ENCODE measurements around the gene MYOF. TPM values are rescaled to one million over a fixed set of nuclear protein-coding genes. Genes with fewer than 3 reads are reported as not detected.

The MYOF gene
- total and polyA plus RNA-seq, 2 of the 8 experiments (the other 6 are each of a cell fraction or from before 2014, with no cell fraction given): 0.98 to 2.3 TPM

DNA sequence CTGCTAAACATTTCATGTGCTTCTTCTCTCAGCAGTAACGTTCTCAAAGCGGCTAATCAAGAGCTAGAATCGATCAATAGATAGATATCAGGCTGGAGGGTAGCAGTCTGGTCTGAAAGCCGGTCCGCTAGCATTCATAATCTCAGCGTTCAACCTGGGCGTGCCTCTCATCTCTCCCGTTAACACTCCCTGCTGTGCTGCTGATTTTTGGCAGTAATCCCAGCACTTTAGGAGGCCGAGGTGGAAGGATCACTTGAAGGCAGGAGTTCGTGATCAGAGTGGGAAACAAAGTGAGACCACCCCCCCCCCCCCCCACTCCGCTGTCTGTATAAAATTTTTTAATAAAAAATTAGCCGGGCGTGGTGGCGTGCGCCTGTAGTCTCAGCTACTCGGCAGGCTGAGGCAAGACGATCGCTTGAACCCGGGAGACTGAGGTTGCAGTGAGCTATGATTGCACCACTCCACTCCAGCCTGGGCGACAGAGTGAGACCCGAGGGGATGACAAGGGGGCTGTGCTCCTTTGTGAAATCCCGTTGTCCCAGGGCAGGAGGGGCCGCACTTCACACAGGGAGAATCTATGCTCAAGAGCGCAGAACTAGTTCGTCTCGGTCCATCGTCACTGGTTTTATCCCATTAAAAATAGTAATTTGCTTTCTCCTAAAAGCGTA is 13.7 kb upstream of the MYOF start:
- Histone ChIP-seq H2BK20ac (ENCODE audit: low read length) (no peak overlapping the region), H3K23ac (ENCODE audit: insufficient read length) (no peak overlapping the region), H2AFZ (ENCODE audit: low read length) (peak overlapping the region; percentile 92; the same call in 1 of the 2 replicates), H3K4ac (replicated peaks; ENCODE audit: insufficient read length, low read depth, low read length) (no peak overlapping the region), H3K36me3 (ENCODE audit: control insufficient read depth in 2 of 4, insufficient read depth in 4 of 4, low read length in 3 of 4) (peaks cover 0 to 7% (median 0%) of the 10 kb centered on the region in 4 experiments; a peak in 1 of 8 replicates), H3K56ac (replicated peaks; ENCODE audit: insufficient read length, low read depth, low read length) (no peak overlapping the region), H3K4me1 (replicated peaks in 1 of 4; ENCODE audit: control insufficient read depth in 3 of 4, insufficient read depth in 4 of 4, low read length in 3 of 4) (no peaks in the 10 kb centered on the region; a peak in 1 of 7 replicates), H3K9ac (replicated peaks in 1 of 4; ENCODE audit: extremely low read depth in 1 of 4, low read depth in 3 of 4, low read length in 3 of 4) (peak overlapping the region in 3 of 4 experiments; percentile 31 to 64 (median 44); a peak in 3 of 7 replicates), H2BK5ac (ENCODE audit: low read depth, low read length) (no peak overlapping the region), H3K27ac (ENCODE audit: low read depth, low read length) (no peak overlapping the region), H3K9me3 (ENCODE audit: insufficient read depth in 2 of 2, low read depth in 1 of 2, low read length in 1 of 2) (no peaks in the 10 kb centered on the region), H3K4me2 (ENCODE audit: insufficient read depth in 1 of 2, low read depth in 2 of 2, low read length in 2 of 2) (peak overlapping the region; percentile 91 to 95), H3K18ac (ENCODE audit: extremely low read depth, low read length) (0 out of 2 replicates have a peak overlapping the region, but pooled peaks have one; percentile 4), H3K79me2 (ENCODE audit: control insufficient read depth in 1 of 2, insufficient read depth in 2 of 2, low read length in 2 of 2) (peaks cover 0 to 13% of the 10 kb centered on the region in 2 experiments; a peak in 1 of 4 replicates), H3K79me1 (ENCODE audit: low read depth, low read length) (no peaks in the 10 kb centered on the region), H3K14ac (ENCODE audit: insufficient read length) (no peak overlapping the region), H4K20me1 (replicated peaks in 1 of 2; ENCODE audit: control insufficient read depth in 1 of 2, insufficient read depth in 2 of 2, low read length in 2 of 2) (no peaks in the 10 kb centered on the region), H2BK15ac (ENCODE audit: low read length) (no peak overlapping the region), H3K23me2 (ENCODE audit: low read depth, low read length) (peaks cover 9% of the 10 kb centered on the region; the same call in 1 of the 2 replicates), H2BK120ac (replicated peaks; ENCODE audit: low read depth, low read length) (no peak overlapping the region), H2BK12ac (ENCODE audit: low read depth, low read length) (no peak overlapping the region), H3K27me3 (replicated peaks in 1 of 4; ENCODE audit: control insufficient read depth in 3 of 4, extremely low read depth in 1 of 4, insufficient read depth in 3 of 4, low read length in 3 of 4) (peaks cover 0 to 2% (median 0%) of the 10 kb centered on the region in 4 experiments; a peak in 2 of 7 replicates), H3K4me3 (ENCODE audit: extremely low read depth in 1 of 4, insufficient read depth in 2 of 4, low read depth in 3 of 4, low read length in 4 of 4) (peak overlapping the region; percentile 73 to 79 (median 77)), H4K5ac (ENCODE audit: insufficient read length, low read depth, low read length) (no peak overlapping the region), H4K8ac (ENCODE audit: extremely low read depth, insufficient read depth, low read length) (no peak overlapping the region), H2AK5ac (ENCODE audit: low read depth, low read length) (no peak overlapping the region), H4K91ac (replicated peaks; ENCODE audit: insufficient read length, low read length) (no peak overlapping the region)
- no peak for DNase-seq (ENCODE audit: low read depth in 1 of 2, low spot score in 2 of 2)
- WGBS, 2 experiments (ENCODE audit: extremely low coverage in 1 of 2, insufficient coverage in 1 of 2, insufficient read length in 1 of 2, insufficient replicate concordance in 2 of 2, low coverage in 1 of 2, low lambda C conversion rate in 2 of 2, missing lambda C conversion rate in 1 of 2): 7% methylated on average over 28 of the region's 28 CpGs; no CpG with 5 or more reads in 1 of the 2 experiments
- ChIA-PET CTCF (ENCODE audit: partially characterized antibody) (interaction anchor here (0.6 to 3.0 kb wide), 14 partner anchors 8 to 436 kb away, joined by 3 to 24 read pairs (median 3); partner anchors contain the start of gene MYOF), POLR2A (ENCODE audit: partially characterized antibody) (interaction anchor here (0.7 to 1.2 kb wide), 3 partner anchors 13 to 30 kb away, joined by 4 read pairs; no protein-coding TSS in a partner anchor)
- FAIRE-seq: no peak
- TF ChIP-seq SP4 (IDR thresholded peaks at IDR 0.05; ENCODE audit: low read length): no peak
- TF ChIP-seq PHF8 (conservative IDR thresholded peaks at IDR 0.05; ENCODE audit: low read depth, low read length): no peak
- no peak for TF ChIP-seq CBX5 (IDR thresholded peaks at IDR 0.05; ENCODE audit: low read depth, low read length)
- no peak for TF ChIP-seq SUZ12 (IDR thresholded peaks at IDR 0.05; ENCODE audit: low read length)
- TF ChIP-seq SP1 (IDR thresholded peaks at IDR 0.05; ENCODE audit: low read depth, low read length): no peak
- TF ChIP-seq SAP30 (IDR thresholded peaks at IDR 0.05; ENCODE audit: insufficient read depth, insufficient replicate concordance, low read length): peak; percentile 33
- no peak for TF ChIP-seq TAF1 (IDR thresholded peaks at IDR 0.05; ENCODE audit: low read depth, low read length)
- TF ChIP-seq GABPA (IDR thresholded peaks at IDR 0.05; ENCODE audit: borderline replicate concordance, insufficient read depth, low read length): no peak
- TF ChIP-seq JUN (IDR thresholded peaks at IDR 0.05; ENCODE audit: low read depth, low read length): no peak
- no peak for TF ChIP-seq SP2 (IDR thresholded peaks at IDR 0.05; ENCODE audit: low read length)
- TF ChIP-seq NRF1 (IDR thresholded peaks at IDR 0.05; ENCODE audit: low read depth, low read length): no peak
- TF ChIP-seq KDM4A (IDR thresholded peaks at IDR 0.05; ENCODE audit: low read depth, low read length, severe bottlenecking): peak; percentile 25
